DND-41 (cell line): ENCODE results near the gene TMEM54.

Experiments used
- CTCF ChIP-seq: IDR thresholded peaks from 2 replicates; pipeline ENCODE4 v1.5.1; 2012; ENCODE audit warnings: borderline replicate concordance, low read length, moderate library complexity, mild to moderate bottlenecking; ENCODE audit not compliant: poor library complexity, severe bottlenecking; ENCODE audit errors: extremely low read depth
- EZH2 ChIP-seq: IDR thresholded peaks from 3 replicates; pipeline ENCODE4 v1.6.1; 2012; ENCODE audit warnings: borderline replicate concordance, low read depth, mild to moderate bottlenecking, moderate library complexity, low read length, inconsistent platforms; ENCODE audit not compliant: severe bottlenecking

GRCh38 chr1:32926562-32926961, 25.4 kb upstream of the TMEM54 start:
- TF ChIP-seq EZH2: no peak
- TF ChIP-seq CTCF: no peak
